HEK293 (cell line): ENCODE results near the gene AMPH.

Experiments
- YY1 ChIP-seq: fragments of 450-650 bp; formaldehyde crosslinking; IDR thresholded peaks from 2 replicates; pipeline ENCODE4 v1.5.1; 2018; ENCODE audit warnings: missing biosample characterization, missing genetic modification characterization
- TF ChIP-seq, protein P1 (sequence below): fragments of 450-650 bp; formaldehyde crosslinking; IDR thresholded peaks from 2 replicates; pipeline ENCODE4 v1.5.1; 2016; ENCODE audit warnings: missing biosample characterization, missing genetic modification characterization
- TF ChIP-seq, protein P2 (sequence below): fragments of 450-650 bp; formaldehyde crosslinking; IDR thresholded peaks from 2 replicates; pipeline ENCODE4 v1.5.1; 2016; ENCODE audit warnings: missing biosample characterization, missing genetic modification characterization

DNA sequence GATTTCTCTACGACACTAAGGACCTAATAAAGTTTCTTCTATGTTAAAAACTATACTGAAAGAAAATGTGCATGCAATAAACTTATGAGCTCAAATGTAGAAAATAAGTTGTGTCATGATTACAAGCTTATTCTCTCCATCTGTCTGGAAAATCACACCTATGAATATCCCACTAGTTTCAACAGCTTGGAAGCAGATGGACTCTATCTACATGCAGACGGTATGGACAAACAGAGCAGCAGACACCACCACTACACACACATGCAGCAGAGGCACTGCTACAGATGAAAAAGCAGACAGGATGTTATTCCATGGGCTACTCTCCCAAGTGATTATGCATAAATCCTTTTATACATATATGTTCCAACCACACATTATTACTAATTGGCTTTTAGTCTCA is 234.3 kb downstream of the AMPH start:
- TF ChIP-seq, protein P1, sequence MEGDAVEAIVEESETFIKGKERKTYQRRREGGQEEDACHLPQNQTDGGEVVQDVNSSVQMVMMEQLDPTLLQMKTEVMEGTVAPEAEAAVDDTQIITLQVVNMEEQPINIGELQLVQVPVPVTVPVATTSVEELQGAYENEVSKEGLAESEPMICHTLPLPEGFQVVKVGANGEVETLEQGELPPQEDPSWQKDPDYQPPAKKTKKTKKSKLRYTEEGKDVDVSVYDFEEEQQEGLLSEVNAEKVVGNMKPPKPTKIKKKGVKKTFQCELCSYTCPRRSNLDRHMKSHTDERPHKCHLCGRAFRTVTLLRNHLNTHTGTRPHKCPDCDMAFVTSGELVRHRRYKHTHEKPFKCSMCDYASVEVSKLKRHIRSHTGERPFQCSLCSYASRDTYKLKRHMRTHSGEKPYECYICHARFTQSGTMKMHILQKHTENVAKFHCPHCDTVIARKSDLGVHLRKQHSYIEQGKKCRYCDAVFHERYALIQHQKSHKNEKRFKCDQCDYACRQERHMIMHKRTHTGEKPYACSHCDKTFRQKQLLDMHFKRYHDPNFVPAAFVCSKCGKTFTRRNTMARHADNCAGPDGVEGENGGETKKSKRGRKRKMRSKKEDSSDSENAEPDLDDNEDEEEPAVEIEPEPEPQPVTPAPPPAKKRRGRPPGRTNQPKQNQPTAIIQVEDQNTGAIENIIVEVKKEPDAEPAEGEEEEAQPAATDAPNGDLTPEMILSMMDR, result no peak
- TF ChIP-seq, protein P2, sequence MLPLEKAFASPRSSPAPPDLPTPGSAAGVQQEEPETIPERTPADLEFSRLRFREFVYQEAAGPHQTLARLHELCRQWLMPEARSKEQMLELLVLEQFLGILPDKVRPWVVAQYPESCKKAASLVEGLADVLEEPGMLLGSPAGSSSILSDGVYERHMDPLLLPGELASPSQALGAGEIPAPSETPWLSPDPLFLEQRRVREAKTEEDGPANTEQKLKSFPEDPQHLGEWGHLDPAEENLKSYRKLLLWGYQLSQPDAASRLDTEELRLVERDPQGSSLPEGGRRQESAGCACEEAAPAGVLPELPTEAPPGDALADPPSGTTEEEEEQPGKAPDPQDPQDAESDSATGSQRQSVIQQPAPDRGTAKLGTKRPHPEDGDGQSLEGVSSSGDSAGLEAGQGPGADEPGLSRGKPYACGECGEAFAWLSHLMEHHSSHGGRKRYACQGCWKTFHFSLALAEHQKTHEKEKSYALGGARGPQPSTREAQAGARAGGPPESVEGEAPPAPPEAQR (tag by site-specific recombination), result no peak
- TF ChIP-seq YY1 (tag by site-specific recombination), result no peak
